ENCODE data around the gene IMMP1L.

DNA sequence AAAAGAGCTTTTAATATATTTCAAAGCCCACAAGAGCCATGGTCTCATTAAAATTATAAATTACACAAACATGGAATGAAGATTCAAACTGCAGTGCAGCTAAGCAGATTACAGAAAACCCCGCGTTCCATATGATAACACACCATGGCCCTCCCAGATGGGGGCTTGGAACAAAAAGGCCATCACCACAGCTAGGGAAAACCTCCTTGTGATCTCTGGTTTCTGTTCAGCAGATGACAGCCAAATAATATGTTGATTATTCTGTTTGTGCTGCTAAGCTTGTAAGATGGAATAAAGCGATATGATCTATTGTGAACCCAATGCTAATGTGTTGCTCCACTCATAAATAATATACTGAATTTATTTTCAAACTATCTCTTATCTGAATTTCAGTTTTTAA, 28.5 kb downstream of the IMMP1L start:
- TF ChIP-seq, protein P1, sequence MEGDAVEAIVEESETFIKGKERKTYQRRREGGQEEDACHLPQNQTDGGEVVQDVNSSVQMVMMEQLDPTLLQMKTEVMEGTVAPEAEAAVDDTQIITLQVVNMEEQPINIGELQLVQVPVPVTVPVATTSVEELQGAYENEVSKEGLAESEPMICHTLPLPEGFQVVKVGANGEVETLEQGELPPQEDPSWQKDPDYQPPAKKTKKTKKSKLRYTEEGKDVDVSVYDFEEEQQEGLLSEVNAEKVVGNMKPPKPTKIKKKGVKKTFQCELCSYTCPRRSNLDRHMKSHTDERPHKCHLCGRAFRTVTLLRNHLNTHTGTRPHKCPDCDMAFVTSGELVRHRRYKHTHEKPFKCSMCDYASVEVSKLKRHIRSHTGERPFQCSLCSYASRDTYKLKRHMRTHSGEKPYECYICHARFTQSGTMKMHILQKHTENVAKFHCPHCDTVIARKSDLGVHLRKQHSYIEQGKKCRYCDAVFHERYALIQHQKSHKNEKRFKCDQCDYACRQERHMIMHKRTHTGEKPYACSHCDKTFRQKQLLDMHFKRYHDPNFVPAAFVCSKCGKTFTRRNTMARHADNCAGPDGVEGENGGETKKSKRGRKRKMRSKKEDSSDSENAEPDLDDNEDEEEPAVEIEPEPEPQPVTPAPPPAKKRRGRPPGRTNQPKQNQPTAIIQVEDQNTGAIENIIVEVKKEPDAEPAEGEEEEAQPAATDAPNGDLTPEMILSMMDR (IDR thresholded peaks at IDR 0.05), result no peak
- no peak for TF ChIP-seq POLR2A (IDR thresholded peaks at IDR 0.05)
